ENCODE measurements around the gene ETNK1. TPM values are rescaled to one million over a fixed set of nuclear protein-coding genes. Genes with fewer than 3 reads are reported as not detected.
A peak's percentile ranks its signal among the peaks of the same experiment; 100 is the strongest.

ETNK1 gene
- total RNA-seq, 1 donor: 37.6 TPM

DNA sequence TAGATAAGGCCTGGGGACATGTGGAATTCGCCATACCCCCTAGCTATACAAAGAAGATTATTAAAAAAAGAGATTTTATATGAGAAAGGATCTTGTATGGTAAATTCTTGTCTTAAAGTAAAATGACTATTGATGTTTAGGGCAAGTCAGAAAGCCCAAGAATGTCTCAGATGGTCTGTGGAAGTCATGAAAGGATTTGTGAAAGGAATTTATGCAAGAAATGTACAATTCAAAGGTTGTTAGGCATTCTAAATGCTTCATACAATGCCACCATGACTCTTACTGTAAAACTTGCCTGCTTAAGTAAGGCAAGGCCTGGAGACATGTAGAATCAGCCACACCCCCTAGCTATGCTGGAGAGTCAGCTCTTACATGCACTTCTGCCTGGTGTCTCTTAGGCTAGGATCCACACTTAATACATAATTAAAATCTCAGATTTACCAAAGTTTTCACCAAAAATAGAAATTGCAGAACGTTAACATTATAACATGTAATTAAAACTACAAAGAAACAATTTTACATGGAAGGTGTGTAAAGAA lies 8.9 kb upstream of the ETNK1 start:
- no peak for DNase-seq (ENCODE audit: low read depth)
- TF ChIP-seq, protein P1, sequence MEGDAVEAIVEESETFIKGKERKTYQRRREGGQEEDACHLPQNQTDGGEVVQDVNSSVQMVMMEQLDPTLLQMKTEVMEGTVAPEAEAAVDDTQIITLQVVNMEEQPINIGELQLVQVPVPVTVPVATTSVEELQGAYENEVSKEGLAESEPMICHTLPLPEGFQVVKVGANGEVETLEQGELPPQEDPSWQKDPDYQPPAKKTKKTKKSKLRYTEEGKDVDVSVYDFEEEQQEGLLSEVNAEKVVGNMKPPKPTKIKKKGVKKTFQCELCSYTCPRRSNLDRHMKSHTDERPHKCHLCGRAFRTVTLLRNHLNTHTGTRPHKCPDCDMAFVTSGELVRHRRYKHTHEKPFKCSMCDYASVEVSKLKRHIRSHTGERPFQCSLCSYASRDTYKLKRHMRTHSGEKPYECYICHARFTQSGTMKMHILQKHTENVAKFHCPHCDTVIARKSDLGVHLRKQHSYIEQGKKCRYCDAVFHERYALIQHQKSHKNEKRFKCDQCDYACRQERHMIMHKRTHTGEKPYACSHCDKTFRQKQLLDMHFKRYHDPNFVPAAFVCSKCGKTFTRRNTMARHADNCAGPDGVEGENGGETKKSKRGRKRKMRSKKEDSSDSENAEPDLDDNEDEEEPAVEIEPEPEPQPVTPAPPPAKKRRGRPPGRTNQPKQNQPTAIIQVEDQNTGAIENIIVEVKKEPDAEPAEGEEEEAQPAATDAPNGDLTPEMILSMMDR (IDR thresholded peaks at IDR 0.05; ENCODE audit: insufficient read depth, low read length): no peak
- H3K4me3 ChIP-seq (ENCODE audit: low read depth, low read length): no peak overlapping the region

DNA sequence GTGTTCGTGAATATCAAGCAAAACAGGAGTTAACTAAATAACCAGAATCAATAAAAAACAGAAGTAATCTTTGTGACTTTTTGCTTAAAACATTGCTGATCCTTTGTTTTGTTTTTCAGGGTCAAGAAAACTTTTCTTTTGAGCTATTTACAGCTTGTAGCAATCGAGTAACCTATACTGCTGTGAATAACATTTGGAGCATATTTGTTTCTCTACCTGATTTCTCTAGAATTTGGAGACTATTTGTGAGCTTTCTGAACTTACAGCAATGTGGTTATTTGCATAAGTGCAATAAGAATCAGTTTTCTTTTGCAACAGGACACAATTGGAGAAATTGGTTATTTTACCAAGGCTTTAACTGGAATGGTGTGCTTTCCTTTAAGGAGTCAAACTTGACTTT lies 7.3 kb upstream of the ETNK1 start:
- TF ChIP-seq, protein P1 (IDR thresholded peaks at IDR 0.05; ENCODE audit: insufficient read depth, low read length): no peak
- no peak overlapping the region for H3K4me3 ChIP-seq (ENCODE audit: low read depth, low read length)
- no peak for DNase-seq (ENCODE audit: low read depth)

DNA sequence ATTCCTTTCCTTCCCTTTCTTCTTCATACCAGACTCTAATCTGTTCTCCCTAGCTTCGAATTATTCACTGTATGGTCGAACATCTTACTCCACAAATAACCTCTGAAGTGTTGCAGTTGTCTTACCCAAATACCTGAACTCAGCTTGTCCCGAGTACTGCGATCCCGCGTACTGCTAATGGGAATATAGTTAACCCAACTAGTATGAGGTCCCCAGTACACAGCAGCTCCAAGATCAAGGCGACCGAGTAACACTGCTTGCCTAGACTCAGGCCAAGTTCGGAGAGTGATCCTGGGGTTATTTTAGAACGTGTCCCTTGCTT lies 462 bp upstream of the ETNK1 start:
- TF ChIP-seq, protein P1 (IDR thresholded peaks at IDR 0.05; ENCODE audit: insufficient read depth, low read length): no peak
- DNase-seq (ENCODE audit: low read depth): no peak
- H3K4me3 ChIP-seq (ENCODE audit: low read depth, low read length): peak overlapping the region; percentile 100

DNA sequence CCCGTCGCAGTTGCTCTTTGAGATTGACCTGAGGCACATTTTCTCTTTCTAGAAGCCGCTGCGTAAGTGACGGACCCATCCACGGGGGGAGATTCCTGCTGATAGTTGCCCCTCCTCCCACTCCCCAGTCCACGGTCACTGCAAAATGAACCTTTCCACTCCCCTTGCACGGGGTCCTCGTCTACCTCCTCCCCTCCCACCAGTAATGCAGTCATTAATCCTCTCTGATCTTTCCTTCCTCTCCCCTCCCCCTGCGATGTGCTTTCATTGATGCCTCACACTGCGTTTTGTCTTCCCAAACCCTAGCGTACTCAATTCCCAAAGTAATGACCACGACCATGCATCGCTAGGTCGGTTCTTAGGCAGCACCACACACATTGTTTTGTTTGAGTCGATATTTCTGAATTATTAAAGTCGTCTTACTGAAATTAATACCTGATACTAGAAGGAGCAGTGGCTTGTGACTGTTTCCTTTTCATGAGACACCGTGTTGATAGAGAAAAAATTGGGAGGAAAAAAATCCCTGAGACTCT lies 857 bp downstream of the ETNK1 start:
- TF ChIP-seq, protein P1 (IDR thresholded peaks at IDR 0.05; ENCODE audit: insufficient read depth, low read length): no peak
- peak overlapping the region; percentile 100 for H3K4me3 ChIP-seq (ENCODE audit: low read depth, low read length)
- peak; percentile 36 for DNase-seq (ENCODE audit: low read depth)

DNA sequence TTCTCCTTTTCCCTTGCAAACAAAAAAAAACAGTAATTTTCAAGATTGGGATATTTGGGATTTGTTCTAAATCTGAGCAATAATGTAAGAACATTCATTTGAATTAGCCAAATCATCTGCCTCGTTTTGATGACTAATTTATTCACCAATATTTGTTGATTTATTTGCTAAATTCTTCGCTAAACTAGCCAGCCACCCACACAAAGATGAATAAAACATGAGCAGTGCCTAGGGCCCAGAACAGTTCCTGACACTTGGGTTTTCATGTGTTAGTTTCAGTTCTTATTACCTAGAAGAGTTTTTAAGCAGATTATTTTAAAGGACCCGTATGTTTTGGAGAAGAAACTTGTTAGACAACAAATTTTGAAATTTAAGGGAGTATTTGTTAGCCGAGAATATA lies 1.4 kb downstream of the ETNK1 start:
- TF ChIP-seq, protein P1 (IDR thresholded peaks at IDR 0.05; ENCODE audit: insufficient read depth, low read length): no peak
- peak overlapping the region; percentile 100 for H3K4me3 ChIP-seq (ENCODE audit: low read depth, low read length)
- peak; percentile 38 for DNase-seq (ENCODE audit: low read depth)

DNA sequence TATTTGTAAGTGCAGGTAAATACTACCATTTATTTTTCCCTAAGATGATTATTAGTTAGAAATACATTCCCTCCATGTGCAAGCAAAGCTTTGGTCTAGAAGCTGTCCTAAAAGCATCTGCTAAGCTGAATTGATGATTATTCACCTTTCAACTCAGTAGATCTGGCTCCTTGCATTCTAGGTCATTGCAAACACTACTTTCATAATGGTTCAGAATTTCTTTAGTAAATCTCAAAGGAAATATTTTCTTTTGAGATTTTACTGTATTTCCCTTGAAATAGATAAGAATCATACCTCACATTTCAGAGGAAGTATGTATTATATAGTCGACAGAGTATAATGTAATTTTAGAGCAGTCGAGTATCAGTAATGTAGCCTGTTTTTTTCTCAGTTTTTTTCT lies 2.4 kb downstream of the ETNK1 start:
- TF ChIP-seq, protein P1 (IDR thresholded peaks at IDR 0.05; ENCODE audit: insufficient read depth, low read length): no peak
- H3K4me3 ChIP-seq (ENCODE audit: low read depth, low read length): peak overlapping the region; percentile 100
- peak; percentile 11 for DNase-seq (ENCODE audit: low read depth)

DNA sequence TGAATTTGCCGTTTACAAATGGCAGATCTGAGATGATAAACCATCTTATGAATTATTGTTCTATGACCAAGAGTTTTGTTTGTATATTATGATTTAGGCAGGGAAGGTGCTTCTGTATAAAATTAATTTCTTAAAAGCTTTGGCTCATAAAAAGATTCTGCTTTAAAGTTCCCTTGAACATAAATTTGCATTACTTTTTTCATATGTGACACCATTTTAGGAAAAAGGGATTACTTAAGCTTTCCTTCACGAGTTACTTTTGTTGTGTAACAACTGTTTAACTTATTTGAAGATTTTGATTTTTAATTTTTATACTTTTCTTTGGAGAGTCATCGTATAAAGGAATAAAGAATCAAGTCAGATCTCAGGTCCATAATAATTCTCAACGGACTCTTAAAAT lies 3.3 kb downstream of the ETNK1 start:
- DNase-seq (ENCODE audit: low read depth): peak; percentile 6

More for the DNA sequence above, 3.3 kb downstream of the ETNK1 start:
- H3K4me3 ChIP-seq (ENCODE audit: low read depth, low read length): peak overlapping the region; percentile 38
- TF ChIP-seq, protein P1 (IDR thresholded peaks at IDR 0.05; ENCODE audit: insufficient read depth, low read length): no peak
